ENCODE results near the gene DVL3.

DVL3 gene

GRCh38 chr3:184129012-184129411 is 26.2 kb upstream of the DVL3 start:
- DNase-seq (ENCODE audit: low read depth, low spot score): no peak
- ChIA-PET CTCF (interaction anchor here (1.1 to 3.9 kb wide), 7 partner anchors 41 to 233 kb away, joined by 3 to 12 read pairs (median 4); partner anchors contain the start of genes ALG3 and EEF1AKMT4), POLR2A (no interaction called here)
- peak; percentile 44 for TF ChIP-seq CTCF (IDR thresholded peaks at IDR 0.05; ENCODE audit: insufficient read depth, low read length, missing control alignments)
- H3K4me3 ChIP-seq (ENCODE audit: low read depth, low read length): no peak overlapping the region

GRCh38 chr3:184132945-184133344 is 22.2 kb upstream of the DVL3 start:
- POLR2A ChIA-PET: no interaction called here
- no peak for TF ChIP-seq CTCF (IDR thresholded peaks at IDR 0.05; ENCODE audit: insufficient read depth, low read length, missing control alignments)
- no peak overlapping the region for H3K4me3 ChIP-seq (ENCODE audit: low read depth, low read length)
- DNase-seq (ENCODE audit: low read depth, low spot score): no peak
- CTCF ChIA-PET: interaction anchor here (1.4 to 5.7 kb wide), 3 partner anchors 12 to 237 kb away, joined by 7 to 46 read pairs (median 16); partner anchors contain the start of gene EEF1AKMT4

GRCh38 chr3:184133840-184134745 is 21.1 kb upstream of the DVL3 start:
- TF ChIP-seq CTCF (IDR thresholded peaks at IDR 0.05; ENCODE audit: insufficient read depth, low read length, missing control alignments): no peak
- H3K4me3 ChIP-seq (ENCODE audit: low read depth, low read length): peak overlapping the region; percentile 96
- no peak for DNase-seq (ENCODE audit: low read depth, low spot score)
- CTCF ChIA-PET: interaction anchor here (1.4 to 5.7 kb wide), 5 partner anchors 11 to 238 kb away, joined by 3 to 46 read pairs (median 7); partner anchors contain the start of gene EEF1AKMT4
- POLR2A ChIA-PET: interaction anchor here (0.6 to 2.6 kb wide), 5 partner anchors 22 to 238 kb away, joined by 3 to 8 read pairs (median 5); partner anchors contain the start of gene DVL3

GRCh38 chr3:184134746-184135148 is 20.4 kb upstream of the DVL3 start:
- POLR2A ChIA-PET: interaction anchor here (0.8 to 2.6 kb wide), 6 partner anchors 21 to 239 kb away, joined by 3 to 8 read pairs (median 4); partner anchors contain the start of genes ABCF3, AP2M1 and DVL3
- peak overlapping the region; percentile 96 for H3K4me3 ChIP-seq (ENCODE audit: low read depth, low read length)
- CTCF ChIA-PET: interaction anchor here (0.6 to 5.7 kb wide), 11 partner anchors 11 to 239 kb away, joined by 3 to 46 read pairs (median 3); partner anchors contain the start of genes ABCC5 and EEF1AKMT4
- DNase-seq (ENCODE audit: low read depth, low spot score): no peak
- no peak for TF ChIP-seq CTCF (IDR thresholded peaks at IDR 0.05; ENCODE audit: insufficient read depth, low read length, missing control alignments)

- ChIA-PET POLR2A (interaction anchor here (0.8 to 2.6 kb wide), 4 partner anchors 21 to 50 kb away, joined by 4 to 8 read pairs (median 6); partner anchors contain the start of genes ABCF3, AP2M1 and DVL3), CTCF (interaction anchor here (0.6 to 5.7 kb wide), 16 partner anchors 10 to 251 kb away, joined by 3 to 46 read pairs (median 3); partner anchors contain the start of genes ABCC5, EEF1AKMT4 and PARL)
- TF ChIP-seq CTCF (IDR thresholded peaks at IDR 0.05; ENCODE audit: insufficient read depth, low read length, missing control alignments): peak; percentile 38
- peak within 1 kb of the TSS; percentile 96 for H3K4me3 ChIP-seq (ENCODE audit: low read depth, low read length)
- DNase-seq (ENCODE audit: low read depth, low spot score): peak; percentile 69
Observed at GRCh38 chr3:184135149-184135910, 19.8 kb upstream of the DVL3 start, which contains the start of gene EIF2B5. Gene EIF2B5, plus strand, starts transcription at chr3:184135358. Its CDS starts 28 bp downstream, at chr3:184135386.
